Measurements from ENCODE around the gene AKT1. TPM values are rescaled to one million over a fixed set of nuclear protein-coding genes. Genes with fewer than 3 reads are reported as not detected.
"Not testable (repeated sequence)": the region's sequence is repeated elsewhere in the genome, so short reads cannot be mapped to it uniquely, and the experiment has no call there.

Gene AKT1
- total and polyA plus RNA-seq, 2 of the 4 experiments (the other 2 are of a cell fraction) = 193 to 221 TPM

GRCh38 chr14:104751539-104752422 lies 43.8 kb downstream of the AKT1 start (continued):
- TF ChIP-seq RFX5 (IDR thresholded peaks at IDR 0.05; ENCODE audit: low read depth, low read length) (no peak), CEBPB (IDR thresholded peaks at IDR 0.05; ENCODE audit: low read depth, low read length) (no peak)

DNA sequence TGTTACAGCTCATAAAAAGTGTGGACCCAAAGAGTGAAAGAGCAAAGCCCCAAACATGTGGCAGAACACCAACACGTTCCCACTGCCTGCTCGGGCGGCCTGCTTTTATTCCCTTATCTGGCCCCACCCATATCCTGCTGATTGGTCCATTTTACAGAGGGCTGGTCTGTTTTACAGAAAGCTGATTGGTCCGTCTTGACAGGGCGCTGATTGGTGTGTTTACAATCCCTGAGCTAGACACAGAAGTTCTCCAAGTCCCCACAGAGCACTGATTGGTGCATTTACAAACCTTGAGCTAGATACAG lies 44.8 kb downstream of the AKT1 start:
- peaks cover 0 to 23% of the 10 kb centered on the region in 2 experiments; a peak in 2 of 4 replicates for H3K79me1 ChIP-seq (ENCODE audit: low read depth in 1 of 2, low read length in 2 of 2)
- H3K9ac ChIP-seq (ENCODE audit: low read depth, low read length); H2AK9ac ChIP-seq (replicated peaks; ENCODE audit: low read depth, low read length, poor library complexity); H2BK15ac ChIP-seq (ENCODE audit: low read depth, low read length); POLR2A ChIA-PET (ENCODE audit: unreplicated experiment); dilution Hi-C loops (cut with HindIII; ENCODE audit: low sequenced_read_pairs, unreplicated experiment); H3K18ac ChIP-seq (ENCODE audit: low read depth, low read length); H3K27me3 ChIP-seq (ENCODE audit: control insufficient read depth, insufficient read depth, low read length); H3K14ac ChIP-seq (replicated peaks; ENCODE audit: low read depth, low read length); H3K9me3 ChIP-seq (ENCODE audit: control insufficient read depth, insufficient read depth, low read length); H4K8ac ChIP-seq (ENCODE audit: low read depth in 2 of 2, low read length in 2 of 2); ATAC-seq (ENCODE audit: low read depth); intact Hi-C loops (cut with micrococcal nuclease); H3K27ac ChIP-seq (ENCODE audit: insufficient read depth, low read length); BruUV-seq (replicated peaks); CTCF ChIA-PET; H2BK120ac ChIP-seq (ENCODE audit: low read depth, low read length); H3K36me3 ChIP-seq (ENCODE audit: control insufficient read depth, insufficient read depth, low read length); DNase-seq; in situ Hi-C loops (cut with MboI; ENCODE audit: low sequenced_read_pairs); H3K4me3 ChIP-seq (ENCODE audit: insufficient read depth, low read depth, low read length); H3K4me2 ChIP-seq (ENCODE audit: low read depth, low read length); H4K91ac ChIP-seq (ENCODE audit: insufficient read depth, low read depth, low read length); H3K56ac ChIP-seq (ENCODE audit: extremely low read depth, insufficient read depth, low read length): not testable (repeated sequence)
- H2AFZ ChIP-seq (replicated peaks; ENCODE audit: low read length, poor library complexity) = peak overlapping the region; percentile 84
- H3K9me1 ChIP-seq (ENCODE audit: insufficient read depth, low read length) = peaks cover 17% of the 10 kb centered on the region
- peak overlapping the region; percentile 16; the same call in 1 of the 2 replicates for H3K23ac ChIP-seq (ENCODE audit: low read depth, low read length)
- H4K20me1 ChIP-seq (ENCODE audit: insufficient read depth, low read length) = peaks cover 26% of the 10 kb centered on the region
- H4K5ac ChIP-seq (ENCODE audit: low read depth, low read length) = peak overlapping the region; percentile 5; the same call in 1 of the 2 replicates
- peak overlapping the region; percentile 88 for H2BK5ac ChIP-seq (ENCODE audit: low read depth, low read length, poor library complexity, severe bottlenecking)
- H3K4ac ChIP-seq (ENCODE audit: low read depth, low read length) = peak overlapping the region; percentile 68; the same call in 1 of the 2 replicates
- H3K4me1 ChIP-seq (ENCODE audit: control insufficient read depth, insufficient read depth, low read length) = peaks cover 33% of the 10 kb centered on the region
- no CpG with 5 or more reads among the region's 5 CpGs for WGBS, 2 experiments (ENCODE audit: extremely low coverage in 2 of 2, insufficient read length in 1 of 2)
- H2AK5ac ChIP-seq (ENCODE audit: low read depth, low read length) = peak overlapping the region; percentile 61
- peak overlapping the region; percentile 71; the same call in 1 of the 2 replicates for H2BK20ac ChIP-seq (ENCODE audit: low read depth, low read length)
